ENCODE data around the gene XYLT1. TPM values are rescaled to one million over a fixed set of nuclear protein-coding genes. Genes with fewer than 3 reads are reported as not detected.
A peak's percentile ranks its signal among the peaks of the same experiment; 100 is the strongest.

The XYLT1 gene
- total and polyA plus RNA-seq, 2 of the 8 experiments (the other 6 are each of a cell fraction or from before 2014, with no cell fraction given) = 6.6 to 25.4 TPM

DNA sequence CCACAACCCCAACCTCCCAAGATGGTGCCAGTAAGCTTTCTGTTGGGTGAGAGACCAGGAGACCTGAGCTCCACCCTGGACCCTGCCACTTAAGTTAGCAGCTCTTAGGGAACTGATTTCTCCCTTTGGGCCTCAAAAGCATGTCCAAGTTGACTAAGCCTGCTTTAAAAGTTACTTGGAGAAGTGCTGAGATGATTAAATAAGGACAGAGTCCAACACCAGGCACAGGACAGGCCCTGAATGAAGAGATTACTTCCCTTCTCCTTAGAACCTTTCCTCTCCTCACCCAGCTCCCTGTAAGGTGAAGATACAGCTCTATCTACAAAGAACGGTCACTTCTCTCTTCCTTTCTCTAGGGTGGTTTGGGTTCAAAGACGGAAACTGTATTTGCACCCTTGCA is 162.6 kb downstream of the XYLT1 start:
- no peak overlapping the region for H3K9ac ChIP-seq (replicated peaks in 1 of 4; ENCODE audit: extremely low read depth in 1 of 4, low read depth in 3 of 4, low read length in 3 of 4)
- H2BK20ac ChIP-seq (ENCODE audit: low read length) = no peak overlapping the region
- H2AK5ac ChIP-seq (ENCODE audit: low read depth, low read length) = no peak overlapping the region
- no peak overlapping the region for H3K4me2 ChIP-seq (ENCODE audit: insufficient read depth in 1 of 2, low read depth in 2 of 2, low read length in 2 of 2)
- H3K27me3 ChIP-seq (replicated peaks in 1 of 4; ENCODE audit: control insufficient read depth in 3 of 4, extremely low read depth in 1 of 4, insufficient read depth in 3 of 4, low read length in 3 of 4) = no peaks in the 10 kb centered on the region
- H4K5ac ChIP-seq (ENCODE audit: insufficient read length, low read depth, low read length) = no peak overlapping the region
- no peaks in the 10 kb centered on the region for H3K9me3 ChIP-seq (ENCODE audit: insufficient read depth in 2 of 2, low read depth in 1 of 2, low read length in 1 of 2)
- no peak overlapping the region for H4K8ac ChIP-seq (ENCODE audit: extremely low read depth, insufficient read depth, low read length)
- no peak overlapping the region for H2AFZ ChIP-seq (ENCODE audit: low read length)
- no peak overlapping the region for H2BK12ac ChIP-seq (ENCODE audit: low read depth, low read length)
- ChIA-PET CTCF (ENCODE audit: partially characterized antibody) (interaction anchor here (1.0 to 1.5 kb wide), 4 partner anchors 8 to 77 kb away, joined by 3 read pairs; no protein-coding TSS in a partner anchor), POLR2A (ENCODE audit: partially characterized antibody) (interaction anchor here (0.8 kb wide), 1 partner anchor 10 kb away, joined by 4 read pairs; no protein-coding TSS in a partner anchor)
- DNase-seq (ENCODE audit: low read depth in 1 of 2, low spot score in 2 of 2) = no peak
- TF ChIP-seq RAD21 (IDR thresholded peaks at IDR 0.05 in 1 of 2, conservative IDR thresholded peaks at IDR 0.05 in 1 of 2; ENCODE audit: low read depth in 2 of 2, low read length in 2 of 2) (no peak), GABPA (IDR thresholded peaks at IDR 0.05; ENCODE audit: borderline replicate concordance, insufficient read depth, low read length) (no peak), GTF2F1 (IDR thresholded peaks at IDR 0.05; ENCODE audit: borderline replicate concordance, low read depth, low read length) (no peak), RFX5 (IDR thresholded peaks at IDR 0.05; ENCODE audit: borderline replicate concordance, low read depth, low read length) (no peak), TAF7 (optimal IDR thresholded peaks at IDR 0.05; ENCODE audit: borderline replicate concordance, low read depth, low read length) (no peak)
- TF ChIP-seq, protein P1, sequence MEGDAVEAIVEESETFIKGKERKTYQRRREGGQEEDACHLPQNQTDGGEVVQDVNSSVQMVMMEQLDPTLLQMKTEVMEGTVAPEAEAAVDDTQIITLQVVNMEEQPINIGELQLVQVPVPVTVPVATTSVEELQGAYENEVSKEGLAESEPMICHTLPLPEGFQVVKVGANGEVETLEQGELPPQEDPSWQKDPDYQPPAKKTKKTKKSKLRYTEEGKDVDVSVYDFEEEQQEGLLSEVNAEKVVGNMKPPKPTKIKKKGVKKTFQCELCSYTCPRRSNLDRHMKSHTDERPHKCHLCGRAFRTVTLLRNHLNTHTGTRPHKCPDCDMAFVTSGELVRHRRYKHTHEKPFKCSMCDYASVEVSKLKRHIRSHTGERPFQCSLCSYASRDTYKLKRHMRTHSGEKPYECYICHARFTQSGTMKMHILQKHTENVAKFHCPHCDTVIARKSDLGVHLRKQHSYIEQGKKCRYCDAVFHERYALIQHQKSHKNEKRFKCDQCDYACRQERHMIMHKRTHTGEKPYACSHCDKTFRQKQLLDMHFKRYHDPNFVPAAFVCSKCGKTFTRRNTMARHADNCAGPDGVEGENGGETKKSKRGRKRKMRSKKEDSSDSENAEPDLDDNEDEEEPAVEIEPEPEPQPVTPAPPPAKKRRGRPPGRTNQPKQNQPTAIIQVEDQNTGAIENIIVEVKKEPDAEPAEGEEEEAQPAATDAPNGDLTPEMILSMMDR (IDR thresholded peaks at IDR 0.05; ENCODE audit: control extremely low read depth in 1 of 3, insufficient read depth in 1 of 3, low read depth in 1 of 3, low read length in 3 of 3) = no peak
- H2BK15ac ChIP-seq (ENCODE audit: low read length) = no peak overlapping the region
- H3K18ac ChIP-seq (ENCODE audit: extremely low read depth, low read length) = 0 out of 2 replicates have a peak overlapping the region, but pooled peaks have one; percentile 5
- no peak overlapping the region for H3K23ac ChIP-seq (ENCODE audit: insufficient read length)
- no peak overlapping the region for H3K4me3 ChIP-seq (ENCODE audit: extremely low read depth in 1 of 4, insufficient read depth in 2 of 4, low read depth in 3 of 4, low read length in 4 of 4)
- H2BK5ac ChIP-seq (ENCODE audit: low read depth, low read length) = no peak overlapping the region
- no peak overlapping the region for H4K91ac ChIP-seq (replicated peaks; ENCODE audit: insufficient read length, low read length)
- no peak overlapping the region for H3K56ac ChIP-seq (replicated peaks; ENCODE audit: insufficient read length, low read depth, low read length)
- H3K23me2 ChIP-seq (ENCODE audit: low read depth, low read length) = no peaks in the 10 kb centered on the region
- WGBS, 2 experiments (ENCODE audit: extremely low coverage in 1 of 2, insufficient coverage in 1 of 2, insufficient read length in 1 of 2, insufficient replicate concordance in 2 of 2, low coverage in 1 of 2, low lambda C conversion rate in 2 of 2, missing lambda C conversion rate in 1 of 2) = 96% methylated on average over 2 of the region's 2 CpGs; no CpG with 5 or more reads in 1 of the 2 experiments
- H3K14ac ChIP-seq (ENCODE audit: insufficient read length) = no peak overlapping the region
- no peak for FAIRE-seq
- H2BK120ac ChIP-seq (replicated peaks; ENCODE audit: low read depth, low read length) = no peak overlapping the region
- no peak overlapping the region for H3K4ac ChIP-seq (replicated peaks; ENCODE audit: insufficient read length, low read depth, low read length)
- no peaks in the 10 kb centered on the region for H4K20me1 ChIP-seq (replicated peaks in 1 of 2; ENCODE audit: control insufficient read depth in 1 of 2, insufficient read depth in 2 of 2, low read length in 2 of 2)
- H3K79me2 ChIP-seq (ENCODE audit: control insufficient read depth in 1 of 2, insufficient read depth in 2 of 2, low read length in 2 of 2) = no peaks in the 10 kb centered on the region
- H3K27ac ChIP-seq (ENCODE audit: low read depth, low read length) = no peak overlapping the region
- H3K36me3 ChIP-seq (ENCODE audit: control insufficient read depth in 2 of 4, insufficient read depth in 4 of 4, low read length in 3 of 4) = no peaks in the 10 kb centered on the region
- no peaks in the 10 kb centered on the region for H3K79me1 ChIP-seq (ENCODE audit: low read depth, low read length)
- peaks cover 3 to 26% (median 14%) of the 10 kb centered on the region in 4 experiments for H3K4me1 ChIP-seq (replicated peaks in 1 of 4; ENCODE audit: control insufficient read depth in 3 of 4, insufficient read depth in 4 of 4, low read length in 3 of 4)

Measured in H1 (cell line).